Measurements from ENCODE around the gene JDP2. TPM values are rescaled to one million over a fixed set of nuclear protein-coding genes. Genes with fewer than 3 reads are reported as not detected.

The JDP2 gene
- total RNA-seq, 1 experiment from 2014 or later: 23.3 TPM

DNA sequence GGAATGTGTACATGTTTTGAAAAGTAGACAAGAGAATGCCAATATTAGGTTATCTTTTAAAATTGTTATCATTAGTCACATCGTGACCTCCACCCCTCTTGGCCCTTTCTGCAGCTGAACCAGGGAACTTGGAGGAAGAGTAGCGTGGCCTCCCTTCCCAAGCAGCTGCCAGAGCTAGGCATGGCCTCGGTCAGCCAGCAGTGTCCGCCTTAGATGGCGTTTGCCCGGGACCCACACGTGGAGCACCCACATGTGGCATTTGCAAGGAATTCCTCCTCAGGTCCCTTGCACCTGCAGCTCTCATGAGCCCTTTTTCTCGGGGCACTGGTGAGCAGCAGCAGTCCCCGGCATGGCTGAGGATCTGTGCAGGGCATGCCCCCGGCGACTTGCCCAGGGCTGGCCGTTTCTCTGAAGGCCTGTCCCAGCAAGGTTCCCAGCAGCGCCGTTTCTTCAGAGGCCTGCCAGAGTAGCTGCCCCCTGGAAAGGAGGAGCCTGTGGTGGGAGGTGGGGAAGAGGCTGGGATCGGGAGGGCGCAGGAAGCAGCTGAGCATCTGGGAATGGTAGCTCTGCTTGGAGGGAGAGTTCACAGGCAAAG, 10.8 kb downstream of the JDP2 start:
- ChIA-PET CTCF (interaction anchor here (0.8 to 1.6 kb wide), 6 partner anchors 14 to 143 kb away, joined by 3 to 7 read pairs (median 4); no protein-coding TSS in a partner anchor), POLR2A (interaction anchor here (0.6 kb wide), 1 partner anchor 37 kb away, joined by 3 read pairs; no protein-coding TSS in a partner anchor)
- TF ChIP-seq CREB1 (CRISPR knock-in tag; IDR thresholded peaks at IDR 0.05) (no peak), JUN (CRISPR knock-in tag; IDR thresholded peaks at IDR 0.05) (no peak), NR2C2 (CRISPR knock-in tag; IDR thresholded peaks at IDR 0.05) (no peak), GRHL2 (CRISPR knock-in tag; IDR thresholded peaks at IDR 0.05; ENCODE audit: insufficient replicate concordance, severe bottlenecking) (no peak), ETV6 (CRISPR knock-in tag; IDR thresholded peaks at IDR 0.05) (no peak), FOXK1 (CRISPR knock-in tag; IDR thresholded peaks at IDR 0.05) (no peak)
- TF ChIP-seq, protein P1, sequence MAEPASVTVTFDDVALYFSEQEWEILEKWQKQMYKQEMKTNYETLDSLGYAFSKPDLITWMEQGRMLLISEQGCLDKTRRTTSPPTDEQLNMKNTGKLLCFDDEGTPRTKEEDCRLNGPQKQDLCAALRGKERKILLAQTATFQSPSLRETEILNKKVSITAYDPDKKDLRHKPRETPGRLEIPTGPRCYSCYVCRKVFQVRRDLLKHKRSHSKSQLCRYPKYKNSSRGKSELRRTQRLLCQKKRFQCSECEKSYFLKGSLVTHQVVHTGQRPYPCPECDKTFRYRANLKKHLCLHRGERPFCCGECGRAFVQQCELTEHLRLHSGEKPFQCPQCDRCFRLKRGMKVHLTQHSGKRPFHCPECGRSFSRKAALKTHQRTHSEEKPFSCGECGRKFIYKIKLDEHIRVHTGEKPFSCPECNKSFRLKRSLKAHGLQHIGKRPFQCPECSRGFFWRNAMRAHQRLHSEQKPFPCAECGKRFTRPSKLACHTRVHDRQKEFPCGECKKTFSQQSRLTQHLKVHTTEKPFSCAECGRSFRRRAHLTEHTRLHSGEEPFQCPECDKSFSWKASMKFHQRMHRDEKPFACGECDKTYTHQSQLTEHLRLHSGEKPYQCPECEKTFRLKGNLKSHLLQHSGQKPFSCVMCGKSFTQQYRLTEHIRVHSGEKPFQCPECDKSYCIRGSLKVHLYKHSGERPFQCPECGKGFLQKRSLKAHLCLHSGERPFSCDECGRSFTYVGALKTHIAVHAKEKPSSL (CRISPR knock-in tag; conservative IDR thresholded peaks at IDR 0.05): no peak
- TF ChIP-seq, protein P2, sequence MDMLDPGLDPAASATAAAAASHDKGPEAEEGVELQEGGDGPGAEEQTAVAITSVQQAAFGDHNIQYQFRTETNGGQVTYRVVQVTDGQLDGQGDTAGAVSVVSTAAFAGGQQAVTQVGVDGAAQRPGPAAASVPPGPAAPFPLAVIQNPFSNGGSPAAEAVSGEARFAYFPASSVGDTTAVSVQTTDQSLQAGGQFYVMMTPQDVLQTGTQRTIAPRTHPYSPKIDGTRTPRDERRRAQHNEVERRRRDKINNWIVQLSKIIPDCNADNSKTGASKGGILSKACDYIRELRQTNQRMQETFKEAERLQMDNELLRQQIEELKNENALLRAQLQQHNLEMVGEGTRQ (CRISPR knock-in tag; IDR thresholded peaks at IDR 0.05): no peak
- TF ChIP-seq, protein P3, sequence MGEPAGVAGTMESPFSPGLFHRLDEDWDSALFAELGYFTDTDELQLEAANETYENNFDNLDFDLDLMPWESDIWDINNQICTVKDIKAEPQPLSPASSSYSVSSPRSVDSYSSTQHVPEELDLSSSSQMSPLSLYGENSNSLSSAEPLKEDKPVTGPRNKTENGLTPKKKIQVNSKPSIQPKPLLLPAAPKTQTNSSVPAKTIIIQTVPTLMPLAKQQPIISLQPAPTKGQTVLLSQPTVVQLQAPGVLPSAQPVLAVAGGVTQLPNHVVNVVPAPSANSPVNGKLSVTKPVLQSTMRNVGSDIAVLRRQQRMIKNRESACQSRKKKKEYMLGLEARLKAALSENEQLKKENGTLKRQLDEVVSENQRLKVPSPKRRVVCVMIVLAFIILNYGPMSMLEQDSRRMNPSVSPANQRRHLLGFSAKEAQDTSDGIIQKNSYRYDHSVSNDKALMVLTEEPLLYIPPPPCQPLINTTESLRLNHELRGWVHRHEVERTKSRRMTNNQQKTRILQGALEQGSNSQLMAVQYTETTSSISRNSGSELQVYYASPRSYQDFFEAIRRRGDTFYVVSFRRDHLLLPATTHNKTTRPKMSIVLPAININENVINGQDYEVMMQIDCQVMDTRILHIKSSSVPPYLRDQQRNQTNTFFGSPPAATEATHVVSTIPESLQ (CRISPR knock-in tag; IDR thresholded peaks at IDR 0.05): no peak
- TF ChIP-seq, protein P4, sequence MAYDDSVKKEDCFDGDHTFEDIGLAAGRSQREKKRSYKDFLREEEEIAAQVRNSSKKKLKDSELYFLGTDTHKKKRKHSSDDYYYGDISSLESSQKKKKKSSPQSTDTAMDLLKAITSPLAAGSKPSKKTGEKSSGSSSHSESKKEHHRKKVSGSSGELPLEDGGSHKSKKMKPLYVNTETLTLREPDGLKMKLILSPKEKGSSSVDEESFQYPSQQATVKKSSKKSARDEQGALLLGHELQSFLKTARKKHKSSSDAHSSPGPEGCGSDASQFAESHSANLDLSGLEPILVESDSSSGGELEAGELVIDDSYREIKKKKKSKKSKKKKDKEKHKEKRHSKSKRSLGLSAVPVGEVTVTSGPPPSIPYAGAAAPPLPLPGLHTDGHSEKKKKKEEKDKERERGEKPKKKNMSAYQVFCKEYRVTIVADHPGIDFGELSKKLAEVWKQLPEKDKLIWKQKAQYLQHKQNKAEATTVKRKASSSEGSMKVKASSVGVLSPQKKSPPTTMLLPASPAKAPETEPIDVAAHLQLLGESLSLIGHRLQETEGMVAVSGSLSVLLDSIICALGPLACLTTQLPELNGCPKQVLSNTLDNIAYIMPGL (CRISPR knock-in tag; IDR thresholded peaks at IDR 0.05): no peak
- TF ChIP-seq, protein P5, sequence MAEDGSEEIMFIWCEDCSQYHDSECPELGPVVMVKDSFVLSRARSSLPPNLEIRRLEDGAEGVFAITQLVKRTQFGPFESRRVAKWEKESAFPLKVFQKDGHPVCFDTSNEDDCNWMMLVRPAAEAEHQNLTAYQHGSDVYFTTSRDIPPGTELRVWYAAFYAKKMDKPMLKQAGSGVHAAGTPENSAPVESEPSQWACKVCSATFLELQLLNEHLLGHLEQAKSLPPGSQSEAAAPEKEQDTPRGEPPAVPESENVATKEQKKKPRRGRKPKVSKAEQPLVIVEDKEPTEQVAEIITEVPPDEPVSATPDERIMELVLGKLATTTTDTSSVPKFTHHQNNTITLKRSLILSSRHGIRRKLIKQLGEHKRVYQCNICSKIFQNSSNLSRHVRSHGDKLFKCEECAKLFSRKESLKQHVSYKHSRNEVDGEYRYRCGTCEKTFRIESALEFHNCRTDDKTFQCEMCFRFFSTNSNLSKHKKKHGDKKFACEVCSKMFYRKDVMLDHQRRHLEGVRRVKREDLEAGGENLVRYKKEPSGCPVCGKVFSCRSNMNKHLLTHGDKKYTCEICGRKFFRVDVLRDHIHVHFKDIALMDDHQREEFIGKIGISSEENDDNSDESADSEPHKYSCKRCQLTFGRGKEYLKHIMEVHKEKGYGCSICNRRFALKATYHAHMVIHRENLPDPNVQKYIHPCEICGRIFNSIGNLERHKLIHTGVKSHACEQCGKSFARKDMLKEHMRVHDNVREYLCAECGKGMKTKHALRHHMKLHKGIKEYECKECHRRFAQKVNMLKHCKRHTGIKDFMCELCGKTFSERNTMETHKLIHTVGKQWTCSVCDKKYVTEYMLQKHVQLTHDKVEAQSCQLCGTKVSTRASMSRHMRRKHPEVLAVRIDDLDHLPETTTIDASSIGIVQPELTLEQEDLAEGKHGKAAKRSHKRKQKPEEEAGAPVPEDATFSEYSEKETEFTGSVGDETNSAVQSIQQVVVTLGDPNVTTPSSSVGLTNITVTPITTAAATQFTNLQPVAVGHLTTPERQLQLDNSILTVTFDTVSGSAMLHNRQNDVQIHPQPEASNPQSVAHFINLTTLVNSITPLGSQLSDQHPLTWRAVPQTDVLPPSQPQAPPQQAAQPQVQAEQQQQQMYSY (CRISPR knock-in tag; IDR thresholded peaks at IDR 0.05): no peak
- TF ChIP-seq, protein P6, sequence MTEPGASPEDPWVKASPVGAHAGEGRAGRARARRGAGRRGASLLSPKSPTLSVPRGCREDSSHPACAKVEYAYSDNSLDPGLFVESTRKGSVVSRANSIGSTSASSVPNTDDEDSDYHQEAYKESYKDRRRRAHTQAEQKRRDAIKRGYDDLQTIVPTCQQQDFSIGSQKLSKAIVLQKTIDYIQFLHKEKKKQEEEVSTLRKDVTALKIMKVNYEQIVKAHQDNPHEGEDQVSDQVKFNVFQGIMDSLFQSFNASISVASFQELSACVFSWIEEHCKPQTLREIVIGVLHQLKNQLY (CRISPR knock-in tag; IDR thresholded peaks at IDR 0.05): no peak
- TF ChIP-seq, protein P7, sequence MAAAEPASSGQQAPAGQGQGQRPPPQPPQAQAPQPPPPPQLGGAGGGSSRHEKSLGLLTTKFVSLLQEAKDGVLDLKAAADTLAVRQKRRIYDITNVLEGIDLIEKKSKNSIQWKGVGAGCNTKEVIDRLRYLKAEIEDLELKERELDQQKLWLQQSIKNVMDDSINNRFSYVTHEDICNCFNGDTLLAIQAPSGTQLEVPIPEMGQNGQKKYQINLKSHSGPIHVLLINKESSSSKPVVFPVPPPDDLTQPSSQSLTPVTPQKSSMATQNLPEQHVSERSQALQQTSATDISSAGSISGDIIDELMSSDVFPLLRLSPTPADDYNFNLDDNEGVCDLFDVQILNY (CRISPR knock-in tag; IDR thresholded peaks at IDR 0.05): no peak
- Mint-ChIP-seq H3K4me1 (peaks cover 34% of the 10 kb centered on the region), H3K27me3 (ENCODE audit: low read depth) (no peaks in the 10 kb centered on the region), H3K27ac (no peak overlapping the region), H3K4me3 (no peak overlapping the region), H3K9me3 (no peaks in the 10 kb centered on the region), H3K36me3 (peaks cover 17% of the 10 kb centered on the region)
- no peak for DNase-seq (ENCODE audit: low spot score)
- ATAC-seq: peak; percentile 26
